HepG2 (cell line): ENCODE results near the gene DDRGK1. TPM values are rescaled to one million over a fixed set of nuclear protein-coding genes. Genes with fewer than 3 reads are reported as not detected.

Experiments used
- ARNT ChIP-seq: fragments of 450-650 bp; IDR thresholded peaks from 2 replicates; pipeline ENCODE4 v1.6.1; 2017
- CC2D1A ChIP-seq: sonication (generic); formaldehyde crosslinking; IDR thresholded peaks from 2 replicates; pipeline ENCODE4 v1.8.1; 2023; ENCODE audit warnings: mild to moderate bottlenecking, missing genetic modification reagents
- HIC2 ChIP-seq: sonication (generic); formaldehyde crosslinking; IDR thresholded peaks from 2 replicates; pipeline ENCODE4 v1.9.0; 2022; ENCODE audit warnings: low read depth, missing genetic modification reagents
- HNRNPH1 ChIP-seq: fragments of 200-400 bp; formaldehyde crosslinking; optimal IDR thresholded peaks from 2 replicates; pipeline ENCODE3; 2017; ENCODE audit warnings: mild to moderate bottlenecking, low read depth, low read length
- HNRNPL ChIP-seq: fragments of 200-400 bp; formaldehyde crosslinking; IDR thresholded peaks from 2 replicates; pipeline ENCODE4 v1.6.1; 2017; ENCODE audit warnings: mild to moderate bottlenecking, low read depth, low read length
- KLF11 ChIP-seq: IDR thresholded peaks from 2 replicates; pipeline ENCODE4 v1.6.1; 2016; ENCODE audit warnings: missing compliant biosample characterization
- MAFK ChIP-seq, 2 experiments: IDR thresholded peaks in 1 of 2; conservative IDR thresholded peaks in 1 of 2; 2 replicates each; pipeline ENCODE4 v1.6.1; 2011; ENCODE audit warnings: improper control_type of control experiment in 2 of 2, low read length in 2 of 2
- MYC ChIP-seq: sonication (generic); formaldehyde crosslinking; IDR thresholded peaks from 2 replicates; pipeline ENCODE4 v1.9.0; 2021; ENCODE audit warnings: missing genetic modification reagents, borderline replicate concordance
- NBN ChIP-seq: fragments of 450-650 bp; conservative IDR thresholded peaks from 2 replicates; pipeline ENCODE4 v1.6.1; 2017
- NFE2L2 ChIP-seq: fragments of 150-350 bp; IDR thresholded peaks from 2 replicates; pipeline ENCODE4 v1.6.1; 2014; ENCODE audit warnings: low read length
- NKX3-1 ChIP-seq: sonication (generic); formaldehyde crosslinking; IDR thresholded peaks from 2 replicates; pipeline ENCODE4 v1.5.0; 2020; ENCODE audit warnings: missing genetic modification reagents
- NR1H2 ChIP-seq: sonication (generic); formaldehyde crosslinking; IDR thresholded peaks from 2 replicates; pipeline ENCODE4 v1.8.1; 2022; ENCODE audit warnings: low read depth, missing genetic modification reagents, borderline replicate concordance
- PCBP1 ChIP-seq: fragments of 200-400 bp; formaldehyde crosslinking; IDR thresholded peaks from 2 replicates; pipeline ENCODE4 v1.6.1; 2017; ENCODE audit warnings: mild to moderate bottlenecking, low read depth, low read length, borderline replicate concordance
- PHF5A ChIP-seq: IDR thresholded peaks from one replicate; pipeline ENCODE4 v1.6.1; 2018; ENCODE audit warnings: low read depth, missing genetic modification reagents; ENCODE audit not compliant: unreplicated experiment
- PRDM15 ChIP-seq: sonication (generic); formaldehyde crosslinking; IDR thresholded peaks from 2 replicates; pipeline ENCODE4 v1.4.0; 2020; ENCODE audit warnings: missing genetic modification reagents
- SMARCE1 ChIP-seq: fragments of 450-650 bp; IDR thresholded peaks from 2 replicates; pipeline ENCODE4 v1.6.1; 2017; ENCODE audit warnings: borderline replicate concordance
- YEATS4 ChIP-seq: sonication (generic); formaldehyde crosslinking; IDR thresholded peaks from 2 replicates; pipeline ENCODE4 v1.4.0; 2020; ENCODE audit warnings: missing genetic modification reagents, borderline replicate concordance
- ZFP36L2 ChIP-seq: sonication (generic); formaldehyde crosslinking; IDR thresholded peaks from 2 replicates; pipeline ENCODE4 v1.4.0; 2020; ENCODE audit warnings: missing genetic modification reagents
- ZFYVE20 ChIP-seq: sonication (generic); formaldehyde crosslinking; IDR thresholded peaks from 2 replicates; pipeline ENCODE4 v1.8.0; 2023; ENCODE audit warnings: low read depth, mild to moderate bottlenecking, moderate library complexity, missing genetic modification reagents, borderline replicate concordance
- ZNF329 ChIP-seq: sonication (generic); formaldehyde crosslinking; IDR thresholded peaks from 2 replicates; pipeline ENCODE4 v1.9.0; 2021; ENCODE audit warnings: low read depth, mild to moderate bottlenecking, missing genetic modification reagents
- ZNF484 ChIP-seq: sonication (generic); formaldehyde crosslinking; IDR thresholded peaks from 2 replicates; pipeline ENCODE4 v1.5.1; 2020; ENCODE audit warnings: mild to moderate bottlenecking, low read depth, missing genetic modification reagents, borderline replicate concordance
- ZNF496 ChIP-seq: sonication (generic); formaldehyde crosslinking; IDR thresholded peaks from 2 replicates; pipeline ENCODE4 v1.8.1; 2023; ENCODE audit warnings: mild to moderate bottlenecking, moderate library complexity, missing genetic modification reagents; ENCODE audit not compliant: insufficient replicate concordance
- ZNF629 ChIP-seq: sonication (generic); formaldehyde crosslinking; conservative IDR thresholded peaks from 2 replicates; pipeline ENCODE4 v1.5.0; 2020; ENCODE audit warnings: missing genetic modification reagents
- ZNF670 ChIP-seq: sonication (generic); formaldehyde crosslinking; IDR thresholded peaks from 2 replicates; pipeline ENCODE4 v1.8.0; 2022; ENCODE audit warnings: mild to moderate bottlenecking, missing genetic modification reagents, borderline replicate concordance
- ZNF691 ChIP-seq: sonication (generic); formaldehyde crosslinking; IDR thresholded peaks from 2 replicates; pipeline ENCODE4 v1.4.0; 2020; ENCODE audit warnings: missing genetic modification reagents, low read depth, mild to moderate bottlenecking, borderline replicate concordance
- ZNF775 ChIP-seq: sonication (generic); formaldehyde crosslinking; IDR thresholded peaks from 2 replicates; pipeline ENCODE4 v1.4.0; 2020; ENCODE audit warnings: missing genetic modification reagents, mild to moderate bottlenecking, moderate library complexity, borderline replicate concordance
- polyA plus RNA-seq, 8 experiments: library from polyadenylated mRNA; depleted of rRNA in 3 of 8; stranded (reverse) in 7 of 8; unstranded in 1 of 8; fragments of >200 nt; fragmentation: Illumina TruSeq in 4 of 8; extraction: Trizol in 4 of 8; gene quantifications; 2 replicates each; pipeline versions ENCODE4 v1.2.1 to v1.2.3, GENCODE V29; 2011 to 2016; ENCODE audit warnings: low read depth in 4 of 8, missing spikeins in 1 of 8, mixed read lengths in 1 of 8; ENCODE audit not compliant: insufficient read depth in 1 of 8
- total RNA-seq, 5 experiments: library from RNA; depleted of rRNA; stranded (reverse); fragments of >200 nt; fragmentation: Illumina TruSeq; extraction: Trizol; gene quantifications; 2 replicates each; pipeline ENCODE4 v1.2.3, GENCODE V29; 2016; ENCODE audit warnings: low read depth in 1 of 5

The DDRGK1 gene
- total and polyA plus RNA-seq, 2 of the 13 experiments (the other 11 are each of a cell fraction or from before 2014, with no cell fraction given) = 96.7 to 149 TPM

GRCh38 chr20:3172933-3173609, 31.4 kb downstream of the DDRGK1 start, which contains the start of gene LZTS3 (continued):
- TF ChIP-seq MYC (CRISPR knock-in tag) (peak; percentile 45; the same call in 1 of the 2 replicates), ZNF629 (CRISPR knock-in tag) (no peak), HNRNPL (no peak), PCBP1 (0 out of 2 replicates have a peak, but pooled peaks have one; percentile 70), ZFYVE20 (CRISPR knock-in tag) (no peak), MAFK (conservative IDR thresholded peaks at IDR 0.05 in 1 of 2, IDR thresholded peaks at IDR 0.05 in 1 of 2; ENCODE audit: low read length in 2 of 2) (no peak), ZNF496 (CRISPR knock-in tag) (no peak), ZNF484 (CRISPR knock-in tag) (0 out of 2 replicates have a peak, but pooled peaks have one; percentile 25), NKX3-1 (CRISPR knock-in tag) (no peak), YEATS4 (CRISPR knock-in tag) (no peak), PHF5A (no peak), NBN (no peak), CC2D1A (CRISPR knock-in tag) (no peak), ZNF329 (CRISPR knock-in tag) (no peak), KLF11 (CRISPR knock-in tag) (no peak), PRDM15 (CRISPR knock-in tag) (no peak), ARNT (no peak), NFE2L2 (0 out of 2 replicates have a peak, but pooled peaks have one; percentile 2), ZNF775 (CRISPR knock-in tag) (no peak), NR1H2 (no peak), ZFP36L2 (no peak), SMARCE1 (no peak), HIC2 (CRISPR knock-in tag) (peak; percentile 22; the same call in 1 of the 2 replicates), ZNF670 (CRISPR knock-in tag) (peak; percentile 92), HNRNPH1 (no peak), ZNF691 (no peak)
